Stimulated activated CD8-positive, alpha-beta memory T cell treated with anti-CD3 and anti-CD28 coated beads, Interleukin-7, amount 100 ng/mL, for 4 hours (primary cell): ENCODE results near the gene CEMIP2.
"Not testable (repeated sequence)": the region's sequence is repeated elsewhere in the genome, so short reads cannot be mapped to it uniquely, and the experiment has no call there.

ENCODE experiments used
- DNase-seq, 2 donors: peaks; one replicate each; pipeline ENCODE4 v3.0.0-alpha.2; 2020; ENCODE audit warnings: low read depth in 2 of 2

The CEMIP2 gene

GRCh38 chr9:71680189-71680980, 87.9 kb downstream of the CEMIP2 start:
- no peak for DNase-seq

DNA sequence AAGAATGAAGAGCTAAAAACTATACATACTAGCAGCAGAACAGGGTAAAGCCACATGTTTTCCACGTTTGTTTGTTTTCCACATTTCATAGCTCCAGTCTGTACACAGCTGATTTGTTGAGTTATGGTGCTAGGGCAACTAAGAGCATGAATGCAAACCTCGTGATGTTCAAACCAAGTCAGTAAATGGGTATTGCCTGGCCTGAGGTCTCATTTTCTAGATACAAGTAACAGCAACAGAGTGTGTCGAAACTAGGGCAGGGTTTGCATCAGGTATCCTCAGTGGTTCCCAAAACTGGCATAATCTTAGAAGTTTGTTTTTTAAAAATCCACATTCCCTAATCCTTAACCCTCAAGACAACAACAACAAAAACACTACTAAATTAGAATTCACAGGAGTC, 89.3 kb downstream of the CEMIP2 start:
- DNase-seq, result no peak

GRCh38 chr9:71677209-71677608, 91.1 kb downstream of the CEMIP2 start:
- no peak for DNase-seq

- DNase-seq, result no peak
Observed at GRCh38 chr9:71676460-71676859, 91.9 kb downstream of the CEMIP2 start.

DNA sequence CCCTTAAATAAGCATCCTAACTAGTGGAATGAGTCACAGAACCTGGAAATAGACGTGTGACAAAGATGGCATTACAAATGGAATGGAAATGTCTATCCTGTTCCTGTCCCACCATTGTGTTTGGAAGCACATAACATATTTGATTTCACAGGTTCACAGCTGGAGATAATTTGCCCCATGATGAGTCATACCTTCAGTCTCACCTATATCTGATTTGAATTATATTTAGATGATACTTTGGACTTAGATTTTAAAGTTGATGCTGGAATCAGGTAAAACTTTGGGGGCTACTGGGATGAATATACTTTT, 92.5 kb downstream of the CEMIP2 start:
- no peak for DNase-seq

GRCh38 chr9:71675105-71675856, 93.0 kb downstream of the CEMIP2 start:
- DNase-seq, result no peak

DNA sequence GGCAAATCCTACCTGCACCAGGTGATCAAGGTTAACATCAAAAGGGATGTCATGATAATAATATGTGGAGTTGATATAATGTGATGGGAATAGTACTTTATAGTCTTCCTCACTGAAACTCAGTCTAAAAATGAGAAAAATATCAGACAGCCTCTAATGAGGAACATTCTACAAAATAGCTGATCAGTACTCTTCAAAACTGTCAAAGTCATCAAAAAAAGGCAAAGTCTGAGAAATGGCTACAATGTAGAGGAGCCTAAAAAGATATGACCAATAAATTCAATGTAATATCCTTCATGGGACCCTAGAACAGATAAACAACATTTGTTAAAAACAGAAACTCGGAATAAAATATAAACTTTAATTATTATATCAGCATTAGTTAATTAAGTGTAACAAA, 95.7 kb downstream of the CEMIP2 start:
- DNase-seq, result no peak

GRCh38 chr9:71671289-71671688, 97.0 kb downstream of the CEMIP2 start:
- no peak for DNase-seq

GRCh38 chr9:71670121-71670520, 98.2 kb downstream of the CEMIP2 start:
- no peak for DNase-seq

DNA sequence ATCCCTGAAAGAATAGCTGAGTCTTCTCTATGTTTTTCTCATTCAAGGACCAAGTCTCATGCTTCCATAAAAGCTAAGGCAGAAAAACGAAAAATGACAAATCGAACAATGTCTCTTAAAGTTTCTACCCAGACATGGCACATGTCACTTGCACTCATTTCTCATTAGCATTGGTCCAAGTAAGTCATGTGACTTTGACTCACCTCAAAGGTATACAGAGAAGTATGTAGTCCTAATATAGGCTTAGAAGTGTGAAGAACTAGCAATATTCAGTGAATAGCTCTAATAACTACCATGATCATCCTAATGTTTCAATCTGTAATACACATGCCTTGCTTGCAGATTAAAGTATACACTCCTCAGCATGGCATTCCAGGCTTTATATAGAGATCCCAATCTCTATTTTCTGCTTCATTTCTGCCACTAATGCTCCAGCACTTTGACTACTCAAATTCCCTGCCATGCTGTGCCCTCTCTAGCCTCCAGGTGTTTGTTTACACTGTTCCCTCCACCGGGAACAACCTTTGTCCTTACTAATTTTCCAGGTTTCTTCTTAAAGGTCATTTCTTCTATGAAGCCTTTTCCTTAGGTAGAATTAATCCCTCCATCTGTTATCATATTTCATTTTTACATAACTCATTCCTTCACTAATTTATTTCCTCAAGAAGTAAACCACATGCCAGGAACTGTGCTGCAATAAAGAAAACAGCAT, 98.9 kb downstream of the CEMIP2 start:
- DNase-seq, result no peak

GRCh38 chr9:71668717-71669116, 99.6 kb downstream of the CEMIP2 start:
- no peak for DNase-seq

DNA sequence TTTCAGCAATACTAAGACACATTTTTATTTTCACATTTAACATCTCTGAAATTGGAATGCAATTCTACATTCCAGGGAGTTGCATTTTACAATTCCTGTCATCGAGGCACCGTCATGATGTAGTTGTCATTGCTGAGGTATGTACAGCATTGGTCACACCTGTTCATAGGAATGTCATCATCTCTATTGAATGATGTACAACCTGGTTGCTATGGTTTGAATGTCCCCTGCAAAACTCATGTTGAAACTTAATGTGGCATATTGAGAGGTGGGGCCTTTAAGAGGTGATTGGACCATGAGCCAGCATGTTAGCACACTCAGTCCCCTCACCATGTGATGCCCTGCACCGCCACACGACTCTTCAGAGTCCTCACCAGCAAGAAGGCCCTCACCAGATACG, 103.1 kb downstream of the CEMIP2 start:
- no peak for DNase-seq

DNA sequence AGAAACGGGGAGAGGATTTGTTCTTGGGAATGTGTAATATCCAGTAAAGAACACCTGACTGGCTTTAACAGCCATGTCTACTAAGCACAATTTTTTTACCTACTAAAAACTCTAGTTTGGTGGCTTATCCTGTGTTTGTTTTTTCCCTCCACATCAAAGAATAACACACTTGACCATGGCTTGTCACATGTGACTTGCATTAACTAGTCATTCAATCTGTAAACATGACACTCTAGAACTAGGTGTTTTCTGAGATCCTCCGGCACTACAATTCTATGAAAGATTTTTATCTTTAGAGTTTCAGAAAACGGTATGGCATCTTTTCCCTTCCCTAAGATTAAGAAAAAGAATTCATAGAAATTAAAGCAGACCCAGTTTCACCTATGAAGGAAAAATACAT, 103.7 kb downstream of the CEMIP2 start:
- DNase-seq, result no peak

GRCh38 chr9:71663931-71664459, 104.3 kb downstream of the CEMIP2 start:
- DNase-seq, result no peak

DNA sequence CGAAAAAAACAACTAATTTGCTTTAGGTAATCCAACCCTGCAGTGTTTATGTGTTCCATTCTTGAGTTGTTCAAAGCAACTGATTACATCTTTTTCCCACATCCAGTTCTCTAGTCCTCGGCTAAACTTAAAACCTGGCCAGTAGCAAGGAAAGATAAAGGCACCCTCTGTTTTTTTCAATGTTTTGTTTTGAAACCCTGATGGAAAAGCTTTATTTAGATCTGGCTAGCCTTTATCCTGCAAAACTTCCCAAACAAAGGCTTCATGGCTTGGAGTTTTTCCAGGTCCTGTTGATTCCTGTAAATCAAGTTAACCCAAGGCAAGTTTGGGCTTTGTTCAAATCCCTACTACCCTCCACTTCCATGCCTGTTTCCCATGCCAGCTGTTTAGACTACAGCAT, 105.1 kb downstream of the CEMIP2 start:
- no peak for DNase-seq

DNA sequence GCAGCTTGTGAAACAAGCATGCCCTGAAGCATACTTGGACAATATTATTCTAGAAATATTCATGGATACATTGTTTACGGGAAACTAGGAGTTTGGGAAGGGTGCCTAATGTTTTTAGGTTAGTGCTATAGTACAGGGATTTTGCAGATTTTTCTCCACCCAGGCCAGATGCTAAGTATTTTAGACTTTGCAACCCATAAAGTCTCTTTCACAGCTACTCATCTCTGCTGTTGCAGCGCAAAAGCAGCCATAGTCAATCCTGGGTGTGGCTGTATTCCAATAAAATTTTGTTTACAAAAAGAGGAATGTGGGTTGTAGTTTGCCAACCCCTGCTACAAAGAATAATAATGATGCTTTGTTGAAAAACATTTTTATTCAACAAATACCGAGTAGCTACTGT, 106.2 kb downstream of the CEMIP2 start:
- no peak for DNase-seq

DNA sequence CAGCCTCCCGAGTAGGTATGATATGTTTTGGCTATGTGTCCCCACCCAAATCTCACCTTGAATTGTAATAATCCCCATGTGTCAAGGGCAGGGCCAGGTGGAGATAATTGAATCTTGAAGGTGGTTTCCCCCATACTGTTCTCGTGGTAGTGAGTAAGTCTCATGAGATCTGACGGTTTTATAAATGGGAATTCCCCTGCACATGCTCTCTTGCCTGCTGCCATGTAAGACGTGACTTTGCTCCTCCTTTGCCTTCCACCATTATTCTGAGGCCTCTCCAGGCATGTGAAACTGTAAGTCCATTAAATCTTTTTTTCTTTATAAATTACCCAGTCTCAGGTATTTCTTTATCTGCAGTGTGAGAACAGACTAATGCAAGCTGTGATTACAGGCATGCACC, 111.0 kb downstream of the CEMIP2 start:
- not testable (repeated sequence) for DNase-seq

- no peak for DNase-seq
Observed at GRCh38 chr9:71656496-71656895, 111.8 kb downstream of the CEMIP2 start.

- no peak for DNase-seq
Observed at GRCh38 chr9:71655778-71656177, 112.5 kb downstream of the CEMIP2 start.

GRCh38 chr9:71655141-71655540, 113.2 kb downstream of the CEMIP2 start:
- DNase-seq, result no peak

GRCh38 chr9:71652480-71652879, 115.8 kb downstream of the CEMIP2 start:
- DNase-seq, result no peak

DNA sequence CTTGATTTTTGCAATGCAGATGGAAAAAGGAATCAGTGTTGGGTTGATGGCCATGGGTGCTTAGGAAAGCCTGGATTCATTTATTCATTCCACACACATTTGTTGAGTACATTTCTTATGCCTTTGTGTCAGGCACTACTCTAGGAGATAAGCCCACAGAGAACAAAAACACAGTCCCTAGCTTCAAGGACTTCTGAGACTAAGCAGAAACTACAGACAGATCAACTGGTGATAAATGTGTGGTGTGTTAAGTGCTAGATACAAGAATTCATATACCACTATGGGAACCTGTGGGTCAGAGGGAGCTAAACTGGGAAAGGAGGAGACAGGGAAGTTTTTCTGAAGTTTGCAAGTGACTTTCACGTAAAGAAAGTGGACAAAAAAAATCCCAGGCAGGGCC, 119.9 kb downstream of the CEMIP2 start:
- no peak for DNase-seq
